Astrocyte (in vitro differentiated cells and primary cell): ENCODE results near the gene HTRA2.

Experiments used
- EZH2 ChIP-seq: IDR thresholded peaks from 2 replicates; pipeline ENCODE4 v1.6.1; 2012; ENCODE audit warnings: mild to moderate bottlenecking, low read length, inconsistent platforms; ENCODE audit not compliant: insufficient read depth
- TF ChIP-seq, protein P1 (sequence below): IDR thresholded peaks from 2 replicates; pipeline ENCODE4 v1.5.1; 2011; ENCODE audit warnings: low read depth, mild to moderate bottlenecking, inconsistent platforms, low read length, moderate library complexity; ENCODE audit not compliant: insufficient read depth

DNA sequence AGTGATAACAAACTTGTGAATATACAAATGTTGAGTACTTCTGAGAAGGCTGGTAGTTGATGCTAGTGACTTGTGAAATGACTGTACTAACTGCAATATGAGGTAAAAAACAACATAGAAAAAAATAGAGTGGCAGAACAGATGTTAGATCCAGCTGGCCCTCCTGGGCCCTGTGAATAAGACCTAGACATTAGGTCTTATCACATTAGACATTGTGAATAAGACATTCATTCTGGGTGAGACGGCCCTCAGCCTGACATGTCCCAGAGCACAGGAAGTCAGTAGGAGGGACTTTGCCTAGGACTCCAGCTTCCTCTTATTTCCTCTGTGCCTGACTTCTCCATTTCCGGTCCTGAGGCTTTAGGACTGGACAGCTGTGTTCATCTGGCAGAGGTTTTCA lies 47.7 kb downstream of the HTRA2 start:
- TF ChIP-seq, protein P1, sequence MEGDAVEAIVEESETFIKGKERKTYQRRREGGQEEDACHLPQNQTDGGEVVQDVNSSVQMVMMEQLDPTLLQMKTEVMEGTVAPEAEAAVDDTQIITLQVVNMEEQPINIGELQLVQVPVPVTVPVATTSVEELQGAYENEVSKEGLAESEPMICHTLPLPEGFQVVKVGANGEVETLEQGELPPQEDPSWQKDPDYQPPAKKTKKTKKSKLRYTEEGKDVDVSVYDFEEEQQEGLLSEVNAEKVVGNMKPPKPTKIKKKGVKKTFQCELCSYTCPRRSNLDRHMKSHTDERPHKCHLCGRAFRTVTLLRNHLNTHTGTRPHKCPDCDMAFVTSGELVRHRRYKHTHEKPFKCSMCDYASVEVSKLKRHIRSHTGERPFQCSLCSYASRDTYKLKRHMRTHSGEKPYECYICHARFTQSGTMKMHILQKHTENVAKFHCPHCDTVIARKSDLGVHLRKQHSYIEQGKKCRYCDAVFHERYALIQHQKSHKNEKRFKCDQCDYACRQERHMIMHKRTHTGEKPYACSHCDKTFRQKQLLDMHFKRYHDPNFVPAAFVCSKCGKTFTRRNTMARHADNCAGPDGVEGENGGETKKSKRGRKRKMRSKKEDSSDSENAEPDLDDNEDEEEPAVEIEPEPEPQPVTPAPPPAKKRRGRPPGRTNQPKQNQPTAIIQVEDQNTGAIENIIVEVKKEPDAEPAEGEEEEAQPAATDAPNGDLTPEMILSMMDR, result no peak
- TF ChIP-seq EZH2, result no peak
